Stimulated activated naive CD8-positive, alpha-beta T cell treated with anti-CD3 and anti-CD28 coated beads, Interleukin-15, Interleukin-2, amounts not matched to agents 100 ng/mL and 50 ng/mL, for 24 hours (primary cell): ENCODE measurements around the gene CCDC34.

ENCODE experiments used
- H3K27ac Mint-ChIP-seq: one replicate; pipeline ENCODE4 v1.8.0; 2021; ENCODE audit warnings: mild to moderate bottlenecking, mixed read lengths
- H3K27me3 Mint-ChIP-seq: one replicate; pipeline ENCODE4 v1.8.0; 2021; ENCODE audit warnings: mixed read lengths
- H3K36me3 Mint-ChIP-seq: one replicate; pipeline ENCODE4 v1.8.0; 2021; ENCODE audit warnings: low read depth, mixed read lengths
- H3K4me1 Mint-ChIP-seq: one replicate; pipeline ENCODE4 v1.8.0; 2021; ENCODE audit warnings: low read depth, mixed read lengths
- H3K4me3 Mint-ChIP-seq: one replicate; pipeline ENCODE4 v1.8.0; 2021; ENCODE audit warnings: mild to moderate bottlenecking, mixed read lengths
- H3K9me3 Mint-ChIP-seq: one replicate; pipeline ENCODE4 v1.8.0; 2021; ENCODE audit warnings: mixed read lengths

Gene CCDC34

DNA sequence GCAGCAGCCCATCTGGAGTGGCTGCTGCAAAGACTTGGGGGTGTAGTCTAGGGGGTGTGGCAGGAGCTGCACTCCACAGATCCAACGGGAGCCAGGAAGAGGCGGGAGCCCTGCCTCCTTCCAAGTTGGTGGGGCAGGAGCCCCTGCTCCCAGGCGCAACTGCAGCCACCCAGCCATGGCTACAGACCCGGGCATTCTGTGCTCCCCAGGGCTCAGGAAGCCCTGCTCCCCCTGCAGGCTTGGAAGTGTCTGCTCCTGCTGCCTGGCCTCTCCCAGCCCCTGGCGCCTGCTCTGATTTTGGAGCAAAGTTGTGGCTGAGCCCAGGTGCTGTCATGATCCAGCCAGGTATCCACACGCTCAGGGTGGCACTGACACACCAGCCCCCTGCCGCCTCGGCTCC lies 58.5 kb downstream of the CCDC34 start:
- Mint-ChIP-seq H3K27me3 (no peaks in the 10 kb centered on the region), H3K4me1 (peaks cover 7% of the 10 kb centered on the region), H3K36me3 (no peaks in the 10 kb centered on the region), H3K27ac (no peak overlapping the region), H3K9me3 (no peaks in the 10 kb centered on the region), H3K4me3 (no peak overlapping the region)

DNA sequence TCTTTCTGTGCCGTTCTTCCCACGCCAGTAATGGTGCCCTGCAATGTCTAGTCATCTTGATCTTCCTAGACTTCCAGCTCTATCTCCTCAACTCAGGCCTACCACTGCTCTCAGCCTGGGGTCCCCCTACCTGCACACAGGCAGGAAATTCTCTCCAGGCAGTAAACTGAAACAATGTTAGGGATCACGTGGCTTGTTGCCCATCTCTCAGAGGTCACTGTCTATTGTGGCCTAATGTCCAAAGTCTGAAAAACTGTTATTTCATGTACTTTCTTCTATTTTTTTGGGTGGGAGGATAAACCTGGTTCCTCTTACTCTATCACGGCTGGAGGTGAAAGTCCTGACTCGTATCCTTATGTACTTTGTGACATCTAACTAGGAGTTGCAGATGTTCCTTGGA lies 59.1 kb downstream of the CCDC34 start:
- H3K36me3 Mint-ChIP-seq = no peaks in the 10 kb centered on the region
- no peaks in the 10 kb centered on the region for H3K27me3 Mint-ChIP-seq
- H3K4me1 Mint-ChIP-seq = peaks cover 7% of the 10 kb centered on the region
- H3K27ac Mint-ChIP-seq = no peak overlapping the region
- H3K9me3 Mint-ChIP-seq = no peaks in the 10 kb centered on the region
- H3K4me3 Mint-ChIP-seq = no peak overlapping the region

- Mint-ChIP-seq H3K4me1 (peaks cover 7% of the 10 kb centered on the region), H3K9me3 (no peaks in the 10 kb centered on the region), H3K36me3 (no peaks in the 10 kb centered on the region), H3K27ac (no peak overlapping the region), H3K27me3 (peaks cover 6% of the 10 kb centered on the region), H3K4me3 (no peak overlapping the region)
Observed at GRCh38 chr11:27300974-27301373, 62.0 kb downstream of the CCDC34 start.

GRCh38 chr11:27297616-27298015 lies 65.4 kb downstream of the CCDC34 start:
- no peaks in the 10 kb centered on the region for H3K9me3 Mint-ChIP-seq
- H3K4me1 Mint-ChIP-seq = peaks cover 7% of the 10 kb centered on the region
- H3K27me3 Mint-ChIP-seq = peaks cover 6% of the 10 kb centered on the region
- no peak overlapping the region for H3K4me3 Mint-ChIP-seq
- no peak overlapping the region for H3K27ac Mint-ChIP-seq
- H3K36me3 Mint-ChIP-seq = no peaks in the 10 kb centered on the region

- Mint-ChIP-seq H3K4me3 (no peak overlapping the region), H3K9me3 (peaks cover 5% of the 10 kb centered on the region), H3K27me3 (peaks cover 6% of the 10 kb centered on the region), H3K27ac (no peak overlapping the region), H3K36me3 (no peaks in the 10 kb centered on the region), H3K4me1 (peaks cover 6% of the 10 kb centered on the region)
Observed at GRCh38 chr11:27296497-27296896, 66.5 kb downstream of the CCDC34 start.

GRCh38 chr11:27295928-27296327 lies 67.1 kb downstream of the CCDC34 start:
- H3K27ac Mint-ChIP-seq = no peak overlapping the region
- no peaks in the 10 kb centered on the region for H3K4me1 Mint-ChIP-seq
- no peak overlapping the region for H3K4me3 Mint-ChIP-seq
- peaks cover 10% of the 10 kb centered on the region for H3K9me3 Mint-ChIP-seq
- H3K27me3 Mint-ChIP-seq = peaks cover 6% of the 10 kb centered on the region
- H3K36me3 Mint-ChIP-seq = no peaks in the 10 kb centered on the region

DNA sequence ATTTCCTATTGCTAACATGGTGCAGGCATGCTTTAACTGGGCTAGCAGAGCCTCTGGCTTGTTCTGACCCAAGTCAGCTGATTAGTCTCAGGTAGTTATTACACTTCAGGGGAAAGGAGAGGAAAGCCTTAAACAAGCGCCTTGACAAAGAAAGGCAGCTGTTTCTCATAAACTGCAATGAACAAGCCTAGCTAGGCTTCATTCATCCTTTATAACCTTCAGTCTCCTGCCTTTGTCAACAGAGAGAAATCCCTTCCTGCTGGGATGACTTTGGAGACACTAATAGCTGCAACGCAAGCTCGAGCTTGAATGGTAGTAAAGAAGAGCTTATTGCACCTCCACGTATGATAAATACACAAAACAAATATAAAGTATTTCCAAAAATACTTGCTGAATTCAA lies 68.4 kb downstream of the CCDC34 start:
- H3K4me1 Mint-ChIP-seq = no peaks in the 10 kb centered on the region
- no peak overlapping the region for H3K27ac Mint-ChIP-seq
- H3K36me3 Mint-ChIP-seq = no peaks in the 10 kb centered on the region
- peaks cover 17% of the 10 kb centered on the region for H3K9me3 Mint-ChIP-seq
- peaks cover 10% of the 10 kb centered on the region for H3K27me3 Mint-ChIP-seq
- H3K4me3 Mint-ChIP-seq = no peak overlapping the region

DNA sequence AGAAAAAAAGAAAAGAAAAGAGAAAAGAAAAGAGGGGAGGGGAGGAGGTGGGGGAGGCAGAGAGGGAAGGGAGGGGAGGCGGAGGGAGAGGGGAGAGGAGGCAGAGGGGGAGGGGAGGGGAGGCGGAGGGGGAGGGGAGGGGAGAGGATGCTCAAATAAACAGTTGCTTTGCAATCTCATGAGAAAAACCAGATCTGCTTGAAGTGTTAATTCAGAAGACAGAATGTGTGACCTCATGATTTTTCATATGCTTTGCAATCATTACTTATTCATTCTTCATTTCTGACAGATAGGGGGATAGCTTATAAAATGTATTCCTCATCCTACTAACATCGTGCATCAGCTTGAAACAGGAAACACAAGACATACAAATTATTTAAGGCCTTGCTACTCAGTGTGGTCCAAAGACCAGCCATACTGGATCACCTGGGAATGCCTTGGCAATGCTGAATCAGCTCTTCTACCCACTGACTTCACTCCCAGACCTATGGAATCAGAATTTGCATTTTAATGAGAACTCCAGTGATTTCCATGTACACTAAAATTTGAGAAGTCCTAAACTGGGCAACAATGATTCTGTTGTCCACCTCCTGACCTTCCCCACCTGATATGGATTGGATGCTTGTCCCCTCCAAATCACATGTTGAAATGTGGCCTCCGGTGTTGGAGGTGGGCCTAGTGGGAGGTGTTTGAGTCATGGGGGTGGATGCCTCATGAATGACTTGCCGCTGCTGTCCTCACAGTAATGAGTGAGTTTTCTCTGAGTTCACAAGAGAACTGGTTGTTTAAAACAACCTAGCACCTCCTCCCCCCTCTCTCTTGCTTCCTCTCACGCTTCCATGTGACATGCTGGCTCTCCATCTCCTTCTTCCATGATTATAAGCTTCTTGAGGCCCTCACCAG lies 69.2 kb downstream of the CCDC34 start:
- Mint-ChIP-seq H3K36me3 (no peaks in the 10 kb centered on the region), H3K9me3 (peaks cover 17% of the 10 kb centered on the region), H3K4me3 (no peak overlapping the region), H3K27ac (no peak overlapping the region), H3K4me1 (no peaks in the 10 kb centered on the region), H3K27me3 (peaks cover 10% of the 10 kb centered on the region)

DNA sequence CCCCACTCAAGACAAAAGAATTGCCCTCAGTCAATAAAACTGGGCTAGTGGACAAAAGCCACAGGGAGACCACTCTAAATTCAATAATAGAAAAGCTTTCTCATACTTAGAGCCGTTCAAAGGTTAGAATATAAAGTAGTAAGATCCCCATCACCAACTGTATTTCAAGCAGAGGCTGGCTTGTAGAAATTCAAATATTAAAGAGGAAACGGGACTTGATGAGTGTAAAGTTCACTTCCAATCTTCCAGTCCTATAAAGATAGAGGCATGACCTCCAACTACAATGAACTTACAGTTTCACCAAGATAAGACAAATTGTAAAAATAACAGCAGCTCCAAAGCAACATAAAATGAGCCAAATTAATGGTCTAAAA lies 70.4 kb downstream of the CCDC34 start:
- Mint-ChIP-seq H3K9me3 (peaks cover 17% of the 10 kb centered on the region), H3K4me1 (no peaks in the 10 kb centered on the region), H3K36me3 (no peaks in the 10 kb centered on the region), H3K4me3 (no peak overlapping the region), H3K27ac (no peak overlapping the region), H3K27me3 (peaks cover 13% of the 10 kb centered on the region)

- peaks cover 11% of the 10 kb centered on the region for H3K27me3 Mint-ChIP-seq
- no peaks in the 10 kb centered on the region for H3K4me1 Mint-ChIP-seq
- H3K27ac Mint-ChIP-seq = no peak overlapping the region
- no peaks in the 10 kb centered on the region for H3K36me3 Mint-ChIP-seq
- H3K9me3 Mint-ChIP-seq = peaks cover 17% of the 10 kb centered on the region
- H3K4me3 Mint-ChIP-seq = no peak overlapping the region
Observed at GRCh38 chr11:27291954-27292636, 70.9 kb downstream of the CCDC34 start.

GRCh38 chr11:27291302-27291889 lies 71.6 kb downstream of the CCDC34 start:
- no peaks in the 10 kb centered on the region for H3K36me3 Mint-ChIP-seq
- H3K27ac Mint-ChIP-seq = no peak overlapping the region
- no peak overlapping the region for H3K4me3 Mint-ChIP-seq
- H3K4me1 Mint-ChIP-seq = no peaks in the 10 kb centered on the region
- peaks cover 17% of the 10 kb centered on the region for H3K9me3 Mint-ChIP-seq
- peaks cover 8% of the 10 kb centered on the region for H3K27me3 Mint-ChIP-seq

DNA sequence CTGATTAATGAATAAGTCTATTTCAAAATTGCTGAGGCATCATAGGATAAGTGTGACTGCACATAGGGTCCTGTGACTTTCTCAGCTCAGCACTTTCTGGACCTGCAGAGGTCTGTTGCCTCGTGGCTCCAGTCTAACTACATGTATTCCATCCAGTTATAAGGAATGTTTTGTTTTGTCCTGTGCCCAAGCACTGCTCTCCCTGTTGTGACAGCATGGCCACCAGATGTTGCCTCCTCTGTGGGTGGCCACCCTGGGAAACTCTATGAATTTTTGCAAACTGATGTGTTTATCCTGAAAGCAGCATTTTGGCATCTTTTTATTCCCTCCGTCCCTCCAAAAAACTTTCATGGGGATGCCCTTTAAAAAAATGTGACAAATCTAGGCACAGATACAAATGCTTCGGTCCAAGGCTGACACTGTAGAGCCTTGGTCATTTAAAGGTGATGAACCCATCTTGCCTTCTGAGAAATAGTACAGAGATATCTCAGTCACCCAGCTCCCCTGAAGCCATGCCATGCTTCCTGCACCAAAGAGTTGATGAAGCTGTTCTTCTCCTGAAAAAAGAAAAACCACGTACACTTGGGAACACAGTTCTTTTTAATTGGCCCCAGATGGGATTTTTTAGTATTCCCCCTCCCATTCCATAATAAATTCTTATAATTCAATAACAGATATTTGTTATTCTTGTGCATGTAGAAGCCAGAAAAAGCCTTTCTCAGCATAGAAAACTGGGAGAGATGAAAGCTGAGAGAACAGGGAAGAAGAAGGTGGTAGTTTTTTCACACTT lies 72.6 kb downstream of the CCDC34 start:
- H3K36me3 Mint-ChIP-seq = no peaks in the 10 kb centered on the region
- H3K9me3 Mint-ChIP-seq = peaks cover 17% of the 10 kb centered on the region
- H3K4me3 Mint-ChIP-seq = no peak overlapping the region
- peaks cover 8% of the 10 kb centered on the region for H3K27me3 Mint-ChIP-seq
- no peaks in the 10 kb centered on the region for H3K4me1 Mint-ChIP-seq
- no peak overlapping the region for H3K27ac Mint-ChIP-seq
